H9 (cell line): ENCODE data around the gene CUEDC1. TPM values are rescaled to one million over a fixed set of nuclear protein-coding genes. Genes with fewer than 3 reads are reported as not detected.

Source experiments
- DNase-seq: peaks from one replicate; pipeline ENCODE4 v3.0.0-alpha.2; 2017
- H2AFZ ChIP-seq: one replicate; pipeline ENCODE4 v1.6.1; 2013; ENCODE audit warnings: mild to moderate bottlenecking, low read length, control low read depth, moderate library complexity
- H2AK5ac ChIP-seq: 2 replicates; pipeline ENCODE4 v1.6.1; 2013; ENCODE audit warnings: low read length, control low read depth, mixed read lengths; ENCODE audit not compliant: insufficient read length
- H2BK120ac ChIP-seq: one replicate; pipeline ENCODE4 v1.6.1; 2013; ENCODE audit warnings: low read depth, mild to moderate bottlenecking, low read length, control low read depth, inconsistent platforms; ENCODE audit not compliant: poor library complexity, severe bottlenecking
- H2BK12ac ChIP-seq: 2 replicates; pipeline ENCODE4 v1.6.1; 2013; ENCODE audit warnings: low read length, control low read depth, mixed read lengths, low read depth; ENCODE audit not compliant: insufficient read length
- H2BK15ac ChIP-seq: 2 replicates; pipeline ENCODE4 v1.6.1; 2013; ENCODE audit warnings: low read depth, low read length, control low read depth
- H2BK20ac ChIP-seq: one replicate; pipeline ENCODE4 v1.6.1; 2013; ENCODE audit warnings: low read depth, mild to moderate bottlenecking, low read length, control low read depth, inconsistent platforms; ENCODE audit not compliant: poor library complexity, severe bottlenecking
- H2BK5ac ChIP-seq: 2 replicates; pipeline ENCODE4 v1.6.1; 2013; ENCODE audit warnings: low read length, control low read depth, mixed read lengths; ENCODE audit not compliant: insufficient read length
- H3K14ac ChIP-seq: 2 replicates; pipeline ENCODE4 v1.6.1; 2013; ENCODE audit warnings: low read length, control low read depth; ENCODE audit not compliant: insufficient read depth
- H3K18ac ChIP-seq: 2 replicates; pipeline ENCODE4 v1.6.1; 2013; ENCODE audit warnings: low read depth, mild to moderate bottlenecking, mixed read lengths, low read length, control low read depth; ENCODE audit not compliant: insufficient read length
- H3K23ac ChIP-seq: 2 replicates; pipeline ENCODE4 v1.6.1; 2013; ENCODE audit warnings: low read length, control low read depth, mixed read lengths, low read depth; ENCODE audit not compliant: insufficient read length
- H3K23me2 ChIP-seq: 2 replicates; pipeline ENCODE4 v1.6.1; 2013; ENCODE audit warnings: low read depth, mild to moderate bottlenecking, mixed read lengths, low read length, control low read depth; ENCODE audit not compliant: insufficient read length, poor library complexity, severe bottlenecking
- H3K27ac ChIP-seq: 2 replicates; pipeline ENCODE4 v1.5.1; 2013; ENCODE audit warnings: low read length, control low read depth, mixed read lengths, low read depth; ENCODE audit not compliant: insufficient read length
- H3K27me3 ChIP-seq: 2 replicates; pipeline ENCODE4 v1.6.1; 2013; ENCODE audit warnings: low read length, control low read depth, inconsistent platforms; ENCODE audit not compliant: insufficient read depth
- H3K4ac ChIP-seq: 2 replicates; pipeline ENCODE4 v1.6.1; 2013; ENCODE audit warnings: low read depth, mild to moderate bottlenecking, control low read depth, inconsistent platforms, low read length, moderate library complexity
- H3K4me1 ChIP-seq: 2 replicates; pipeline ENCODE4 v1.6.1; 2013; ENCODE audit warnings: low read length, control low read depth, inconsistent platforms; ENCODE audit not compliant: insufficient read depth
- H3K4me2 ChIP-seq: 2 replicates; pipeline ENCODE4 v1.6.1; 2013; ENCODE audit warnings: low read length, control low read depth, mixed read lengths; ENCODE audit not compliant: insufficient read length, insufficient read depth
- H3K56ac ChIP-seq: 2 replicates; pipeline ENCODE4 v1.6.1; 2013; ENCODE audit warnings: low read depth, mild to moderate bottlenecking, mixed read lengths, low read length, control low read depth; ENCODE audit not compliant: insufficient read length
- H3K79me1 ChIP-seq: 2 replicates; pipeline ENCODE4 v1.6.1; 2013; ENCODE audit warnings: low read depth, mild to moderate bottlenecking, moderate library complexity, low read length, control low read depth, inconsistent platforms; ENCODE audit not compliant: insufficient read depth, poor library complexity, severe bottlenecking
- H3K79me2 ChIP-seq: 2 replicates; pipeline ENCODE4 v1.6.1; 2013; ENCODE audit warnings: low read length, control low read depth, inconsistent platforms; ENCODE audit not compliant: insufficient read depth
- H3K9ac ChIP-seq: 2 replicates; pipeline ENCODE4 v1.6.1; 2013; ENCODE audit warnings: low read length, control low read depth, mixed read lengths; ENCODE audit not compliant: insufficient read length; ENCODE audit errors: extremely low read depth
- H3K9me3 ChIP-seq: one replicate; pipeline ENCODE4 v1.6.1; 2013; ENCODE audit warnings: low read depth, low read length, inconsistent platforms; ENCODE audit not compliant: control insufficient read depth
- H3T11ph ChIP-seq: one replicate; pipeline ENCODE4 v1.6.1; 2013; ENCODE audit warnings: mild to moderate bottlenecking, low read length, control low read depth, inconsistent platforms
- H4K20me1 ChIP-seq: one replicate; pipeline ENCODE4 v1.6.1; 2013; ENCODE audit not compliant: control insufficient read depth, insufficient read length, insufficient read depth
- H4K5ac ChIP-seq: 2 replicates; pipeline ENCODE4 v1.6.1; 2013; ENCODE audit warnings: low read depth, mild to moderate bottlenecking, mixed read lengths, low read length, control low read depth; ENCODE audit not compliant: insufficient read length
- H4K8ac ChIP-seq: replicated peaks from 2 replicates; pipeline ENCODE4 v1.6.1; 2013; ENCODE audit warnings: low read length, control low read depth, mixed read lengths, low read depth; ENCODE audit not compliant: insufficient read length
- H4K91ac ChIP-seq: 2 replicates; pipeline ENCODE4 v1.6.1; 2013; ENCODE audit warnings: low read depth, mild to moderate bottlenecking, moderate library complexity, mixed read lengths, low read length, control low read depth; ENCODE audit not compliant: insufficient read length
- H3K27ac Mint-ChIP-seq, 3 experiments: 2 replicates in 2 of 3; 3 replicates in 1 of 3; pipeline ENCODE4 v1.8.0; 2020 to 2021; ENCODE audit warnings: mixed read lengths in 3 of 3, mild to moderate bottlenecking in 1 of 3, moderate library complexity in 1 of 3
- H3K27me3 Mint-ChIP-seq: 2 replicates; pipeline ENCODE4 v1.8.0; 2021; ENCODE audit warnings: low read depth, mild to moderate bottlenecking, moderate library complexity, mixed read lengths
- H3K36me3 Mint-ChIP-seq, 3 experiments: 2 replicates in 2 of 3; 3 replicates in 1 of 3; pipeline ENCODE4 v1.8.0; 2020 to 2021; ENCODE audit warnings: low read depth in 3 of 3, mixed read lengths in 3 of 3; ENCODE audit not compliant: insufficient read depth in 1 of 3
- H3K4me1 Mint-ChIP-seq, 2 experiments: 2 replicates each; pipeline ENCODE4 v1.8.0; 2020; ENCODE audit warnings: mixed read lengths in 2 of 2
- H3K4me3 Mint-ChIP-seq, 2 experiments: 2 replicates in 1 of 2; 3 replicates in 1 of 2; pipeline ENCODE4 v1.8.0; 2020 to 2021; ENCODE audit warnings: mild to moderate bottlenecking in 2 of 2, mixed read lengths in 2 of 2, moderate library complexity in 1 of 2
- H3K9me3 Mint-ChIP-seq, 2 experiments: 2 replicates in 1 of 2; 3 replicates in 1 of 2; pipeline ENCODE4 v1.8.0; 2020; ENCODE audit warnings: mild to moderate bottlenecking in 2 of 2, mixed read lengths in 2 of 2, moderate library complexity in 1 of 2
- CTCF ChIP-seq: fragments of 200-600 bp; sonication (generic); conservative IDR thresholded peaks from 3 replicates; pipeline ENCODE4 v1.8.0; 2021; ENCODE audit warnings: antibody characterized with exemption, mild to moderate bottlenecking
- WGBS: extraction: QIAGEN DNeasy Blood & Tissue Kit; methylation state at CpG from one replicate; pipeline ENCODE4 v1.1.7; 2013; ENCODE audit warnings: missing lambda C conversion rate, low lambda C conversion rate, mixed read lengths; ENCODE audit not compliant: insufficient read length; ENCODE audit errors: extremely low coverage; 5-methylcytosine and 5-hydroxymethylcytosine counted together
- total RNA-seq: library from RNA; stranded (reverse); gene quantifications from 2 replicates; pipeline ENCODE4 v1.2.1, GENCODE V29; 2021

Gene CUEDC1
- total RNA-seq, 1 experiment from 2014 or later, result 7.3 TPM

DNA sequence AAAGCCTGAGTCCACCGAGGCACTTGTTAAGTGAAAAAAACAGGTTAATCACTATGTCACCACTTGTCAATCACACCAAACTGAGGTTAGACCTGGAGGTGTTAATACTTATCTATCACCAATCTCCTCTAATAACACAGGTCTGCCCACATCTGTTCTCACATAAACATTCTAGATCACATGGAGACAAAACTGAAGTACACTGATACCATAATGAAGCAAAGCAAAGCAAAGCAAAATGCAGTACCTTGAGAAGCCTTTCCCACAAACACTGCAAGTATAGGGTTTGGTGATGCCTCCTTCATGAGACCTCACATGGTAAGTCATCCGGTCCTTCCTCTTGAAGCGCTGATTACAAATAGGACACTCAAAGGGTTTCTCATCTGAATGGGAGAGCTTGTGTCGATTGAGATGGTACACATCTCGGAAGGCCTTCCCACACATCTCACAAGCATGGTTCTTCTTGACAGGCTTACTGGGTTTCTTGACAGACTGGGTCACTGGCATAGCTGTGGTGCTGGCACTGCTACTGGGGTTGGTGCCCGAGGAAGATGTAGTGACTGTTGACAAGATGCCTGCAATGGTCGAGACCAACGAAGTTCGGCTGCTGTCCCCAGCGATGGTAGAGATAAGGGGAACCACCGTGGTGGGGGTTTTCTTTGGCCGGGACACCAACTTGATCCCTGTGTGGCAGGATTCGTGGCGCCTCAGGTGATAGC is 27.4 kb upstream of the CUEDC1 start:
- H3K4me3 Mint-ChIP-seq, result no peak overlapping the region
- Histone ChIP-seq H3K14ac (no peak overlapping the region), H3K79me1 (peaks cover 6% of the 10 kb centered on the region), H4K91ac (no peak overlapping the region), H3K9me3 (no peaks in the 10 kb centered on the region), H2AK5ac (no peak overlapping the region), H4K8ac (no peak overlapping the region), H2BK20ac (no peak overlapping the region), H2AFZ (no peak overlapping the region), H3K27ac (no peak overlapping the region), H4K5ac (no peak overlapping the region), H2BK15ac (no peak overlapping the region), H3K18ac (no peak overlapping the region), H3T11ph (no peak overlapping the region), H2BK120ac (no peak overlapping the region), H3K23ac (no peak overlapping the region), H3K4ac (no peak overlapping the region), H3K4me1 (no peaks in the 10 kb centered on the region), H3K9ac (no peak overlapping the region), H2BK12ac (no peak overlapping the region), H3K79me2 (peaks cover 19% of the 10 kb centered on the region; the same call in 1 of the 2 replicates), H3K56ac (no peak overlapping the region), H2BK5ac (no peak overlapping the region), H3K23me2 (peaks cover 7% of the 10 kb centered on the region), H3K27me3 (no peaks in the 10 kb centered on the region), H3K4me2 (no peak overlapping the region), H4K20me1 (no peaks in the 10 kb centered on the region)
- DNase-seq, result no peak
- no peak overlapping the region for H3K27ac Mint-ChIP-seq
- H3K27me3 Mint-ChIP-seq, result no peaks in the 10 kb centered on the region
- no peak for TF ChIP-seq CTCF
- no CpG with 5 or more reads among the region's 14 CpGs for WGBS
- H3K36me3 Mint-ChIP-seq, result peaks cover 4 to 55% (median 50%) of the 10 kb centered on the region in 3 experiments
- no peaks in the 10 kb centered on the region for H3K9me3 Mint-ChIP-seq
- peaks cover 33 to 37% of the 10 kb centered on the region in 2 experiments for H3K4me1 Mint-ChIP-seq
